GM10847 (cell line): ENCODE data around the gene PLA2R1.

ENCODE experiments used
- POLR2A ChIP-seq: IDR thresholded peaks from 2 replicates; pipeline ENCODE4 v1.6.1; 2011; ENCODE audit not compliant: insufficient read length; ENCODE audit errors: extremely low read depth

Gene PLA2R1

GRCh38 chr2:160051371-160051800, 11.0 kb downstream of the PLA2R1 start:
- no peak for TF ChIP-seq POLR2A

- TF ChIP-seq POLR2A = no peak
Measured at GRCh38 chr2:160050147-160050546, 12.3 kb downstream of the PLA2R1 start.

GRCh38 chr2:160045703-160046210, 16.7 kb downstream of the PLA2R1 start:
- no peak for TF ChIP-seq POLR2A

- TF ChIP-seq POLR2A = no peak
Measured at GRCh38 chr2:160044728-160045127, 17.7 kb downstream of the PLA2R1 start.

- no peak for TF ChIP-seq POLR2A
Measured at GRCh38 chr2:160043265-160043664, 19.1 kb downstream of the PLA2R1 start.

GRCh38 chr2:160042054-160042453, 20.4 kb downstream of the PLA2R1 start:
- TF ChIP-seq POLR2A = no peak

- TF ChIP-seq POLR2A = no peak
Measured at GRCh38 chr2:160041091-160041490, 21.3 kb downstream of the PLA2R1 start.

- TF ChIP-seq POLR2A = no peak
Measured at GRCh38 chr2:160039166-160039903, 23.1 kb downstream of the PLA2R1 start.

GRCh38 chr2:160036736-160037135, 25.7 kb downstream of the PLA2R1 start:
- no peak for TF ChIP-seq POLR2A

- no peak for TF ChIP-seq POLR2A
Measured at GRCh38 chr2:160035125-160035524, 27.3 kb downstream of the PLA2R1 start.

GRCh38 chr2:160034396-160034795, 28.0 kb downstream of the PLA2R1 start:
- no peak for TF ChIP-seq POLR2A

- TF ChIP-seq POLR2A = no peak
Measured at GRCh38 chr2:160033732-160034392, 28.6 kb downstream of the PLA2R1 start.

GRCh38 chr2:160029270-160029628, 33.2 kb downstream of the PLA2R1 start:
- no peak for TF ChIP-seq POLR2A

GRCh38 chr2:160028431-160029269, 33.8 kb downstream of the PLA2R1 start:
- no peak for TF ChIP-seq POLR2A

- no peak for TF ChIP-seq POLR2A
Measured at GRCh38 chr2:160022162-160022561, 40.3 kb downstream of the PLA2R1 start.
